ENCODE measurements around the gene VPS33B. TPM values are rescaled to one million over a fixed set of nuclear protein-coding genes. Genes with fewer than 3 reads are reported as not detected.
A peak's percentile ranks its signal among the peaks of the same experiment; 100 is the strongest.
"Not testable (repeated sequence)": the region's sequence is repeated elsewhere in the genome, so short reads cannot be mapped to it uniquely, and the experiment has no call there.

VPS33B gene
- 8.3 and 13.4 TPM in 2 replicates for total RNA-seq
- polyA plus RNA-seq (2012), result 10.3 TPM

DNA sequence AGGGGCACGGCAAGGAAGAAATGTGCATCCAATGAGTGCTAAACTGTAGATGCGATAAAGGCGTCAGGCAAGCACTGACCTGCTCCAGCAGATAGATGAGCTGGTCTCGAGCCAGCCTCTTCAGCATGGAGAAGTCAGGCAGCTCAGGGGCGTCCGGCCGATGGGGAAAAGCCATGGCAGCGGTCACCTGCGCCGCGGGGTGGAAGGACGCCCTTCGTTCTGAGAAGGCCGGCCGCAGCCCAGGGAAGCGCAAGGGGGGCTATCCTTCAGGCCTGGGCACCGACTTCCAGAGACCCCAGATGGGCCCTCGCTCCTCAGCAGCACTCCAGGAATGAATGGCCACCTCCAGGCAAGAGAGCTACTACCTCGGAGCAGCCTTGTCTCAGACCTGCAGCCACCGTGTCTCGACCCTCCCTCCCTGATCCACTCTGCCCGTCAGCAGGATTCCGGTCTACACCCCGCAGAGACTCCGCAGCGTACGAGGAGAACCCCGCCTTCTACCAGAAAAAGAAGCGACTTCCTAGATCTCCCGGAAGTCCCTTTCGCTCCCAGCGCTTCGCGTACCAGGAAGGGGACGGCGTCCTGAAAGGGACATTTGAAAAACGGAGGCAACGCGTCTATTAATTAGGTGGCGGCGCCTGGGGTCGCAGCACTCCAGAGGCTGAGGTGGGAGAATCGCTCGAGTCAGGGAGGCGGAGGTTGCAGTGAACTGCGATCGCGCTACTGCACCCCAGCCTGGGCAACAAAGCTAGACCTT, at the start of gene VPS33B:
Gene VPS33B (minus strand): TSS at position 520 of the 757 bp plus-strand sequence. CDS start 345 bp downstream, at position 175.
- DNase-seq (ENCODE audit: low read depth), result peak; percentile 91

DNA sequence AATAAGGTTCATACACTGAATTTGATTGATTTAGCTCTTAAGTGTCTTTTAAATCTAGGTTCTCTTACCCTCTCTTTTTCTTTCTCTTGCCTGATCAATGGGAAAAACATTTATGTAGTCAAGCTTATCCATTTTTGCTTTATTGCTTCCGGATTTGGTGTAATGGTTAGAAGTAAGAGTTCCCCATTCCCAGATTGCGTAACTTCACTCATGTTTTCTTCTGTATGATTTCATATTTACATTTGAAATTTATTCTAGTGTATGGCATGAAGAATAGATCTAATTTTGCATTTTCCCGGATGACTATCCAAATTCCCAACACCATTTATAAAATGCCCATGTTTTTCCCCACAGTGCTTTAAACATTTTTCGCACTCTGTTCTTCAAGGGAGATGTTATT, 49.8 kb upstream of the VPS33B start:
- DNase-seq (ENCODE audit: low read depth), result no peak

DNA sequence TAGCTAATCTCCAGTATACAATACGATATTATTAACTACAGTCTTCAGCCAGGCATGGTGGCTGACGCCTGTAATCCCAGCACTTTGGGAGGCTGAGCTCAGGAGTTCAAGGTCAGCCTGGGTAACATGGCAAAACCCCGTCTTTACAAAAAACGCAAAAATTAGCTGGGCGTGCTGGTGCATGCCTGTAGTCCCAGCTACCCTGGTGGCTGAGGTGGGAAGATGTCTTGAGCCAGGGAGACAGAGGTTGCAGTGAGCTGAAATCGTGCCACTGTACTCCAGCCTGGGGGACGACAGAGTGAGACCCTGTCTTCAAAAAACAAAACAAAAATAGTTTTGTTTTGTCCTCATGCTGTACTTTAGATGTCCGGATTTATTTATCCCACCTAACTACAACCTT, 48.5 kb upstream of the VPS33B start:
- no peak for DNase-seq (ENCODE audit: low read depth)

DNA sequence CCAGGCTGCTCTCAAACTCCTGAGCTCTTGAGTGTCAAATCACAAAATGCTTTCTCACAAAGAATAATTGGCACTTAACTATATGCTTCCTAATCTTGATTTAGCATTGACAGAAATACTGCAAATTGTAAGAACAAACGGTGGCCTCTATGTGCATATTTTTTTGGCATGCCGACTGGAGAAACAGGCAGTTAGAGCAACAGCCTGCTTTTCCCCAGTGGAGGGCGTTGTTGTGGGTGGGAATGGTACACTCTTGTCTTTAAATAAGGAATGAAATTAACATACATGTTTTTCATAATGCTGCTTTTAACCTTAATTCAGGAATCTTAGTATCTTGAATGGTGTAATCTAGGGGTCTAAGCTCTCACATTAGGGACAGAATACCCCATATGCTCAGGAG, 46.6 kb upstream of the VPS33B start:
- DNase-seq (ENCODE audit: low read depth), result no peak

DNA sequence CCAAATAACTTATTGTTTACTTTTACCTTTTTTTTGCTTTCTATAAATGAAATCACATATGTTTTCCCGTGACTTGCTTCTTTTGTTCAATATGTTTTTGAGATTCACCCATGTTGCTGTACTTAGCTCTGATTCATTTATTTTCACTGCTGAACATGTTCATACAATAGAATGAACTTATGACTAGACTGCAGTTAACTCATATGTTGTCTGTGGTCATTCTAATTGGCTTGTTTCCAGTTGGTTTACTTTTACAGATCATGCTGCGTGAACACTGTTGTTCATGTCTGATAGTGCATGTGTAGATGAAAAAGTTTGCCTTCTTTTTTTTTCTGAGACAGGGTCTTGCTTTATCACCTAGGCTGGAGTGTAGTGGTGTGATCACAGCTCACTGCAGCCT, 46.0 kb upstream of the VPS33B start:
- DNase-seq (ENCODE audit: low read depth), result no peak

DNA sequence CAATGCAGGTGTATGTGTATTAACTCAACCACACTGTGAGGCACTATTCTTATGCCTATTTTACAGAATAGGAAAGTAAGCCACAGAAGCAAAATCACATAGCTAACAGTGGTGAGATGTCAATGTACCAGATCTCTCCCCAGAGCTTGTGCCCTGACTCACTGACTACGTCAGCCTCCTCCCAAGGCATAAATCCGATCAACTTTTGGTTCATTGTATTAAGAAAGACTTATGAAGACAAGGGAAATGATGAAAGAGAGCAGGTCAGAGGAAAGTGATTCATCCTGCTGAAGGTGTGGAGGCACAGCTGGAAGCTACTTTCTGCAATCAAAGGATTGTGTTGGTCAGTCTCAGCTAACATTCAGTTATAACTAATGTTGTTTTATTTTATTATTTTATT, 44.6 kb upstream of the VPS33B start:
- no peak for DNase-seq (ENCODE audit: low read depth)

DNA sequence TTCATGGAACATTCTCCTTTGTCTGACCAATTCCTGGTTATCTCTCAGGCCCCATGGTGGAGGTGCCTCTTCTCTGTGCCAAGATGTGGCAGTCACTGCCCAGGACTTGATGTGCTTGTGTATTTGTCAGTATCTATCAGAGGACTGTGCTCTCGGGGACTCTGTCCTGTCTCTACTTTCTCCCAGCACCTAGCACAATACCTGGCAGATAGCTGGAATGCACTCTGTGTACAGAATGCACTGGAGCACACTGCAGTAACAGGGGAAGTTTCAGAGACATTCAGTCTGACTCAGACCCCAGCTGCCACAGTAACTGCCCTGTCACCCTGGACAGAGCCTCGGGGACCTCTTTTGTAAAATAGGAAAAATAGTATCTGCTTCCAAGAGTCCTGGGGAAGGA, 43.1 kb upstream of the VPS33B start:
- no peak for DNase-seq (ENCODE audit: low read depth)

DNA sequence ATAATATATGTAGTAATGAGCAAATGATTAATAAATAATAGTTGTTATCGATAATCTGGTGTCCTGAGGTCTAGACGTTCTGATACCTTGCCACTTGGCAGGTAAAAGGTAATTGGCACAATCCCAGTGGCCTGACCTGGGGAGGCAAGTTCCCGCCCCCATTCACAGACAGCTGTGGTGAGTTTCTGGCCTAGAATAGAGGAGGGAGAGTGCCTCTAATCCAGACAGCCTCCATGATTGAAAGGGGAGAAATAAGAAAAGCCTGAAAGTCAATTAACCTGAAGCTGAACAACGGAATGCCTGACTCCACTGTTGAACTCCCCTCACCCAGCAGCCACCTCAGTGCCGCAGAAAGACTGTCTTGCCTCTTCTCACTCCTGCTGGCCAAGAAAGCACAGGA, 39.6 kb upstream of the VPS33B start:
- DNase-seq (ENCODE audit: low read depth), result no peak

DNA sequence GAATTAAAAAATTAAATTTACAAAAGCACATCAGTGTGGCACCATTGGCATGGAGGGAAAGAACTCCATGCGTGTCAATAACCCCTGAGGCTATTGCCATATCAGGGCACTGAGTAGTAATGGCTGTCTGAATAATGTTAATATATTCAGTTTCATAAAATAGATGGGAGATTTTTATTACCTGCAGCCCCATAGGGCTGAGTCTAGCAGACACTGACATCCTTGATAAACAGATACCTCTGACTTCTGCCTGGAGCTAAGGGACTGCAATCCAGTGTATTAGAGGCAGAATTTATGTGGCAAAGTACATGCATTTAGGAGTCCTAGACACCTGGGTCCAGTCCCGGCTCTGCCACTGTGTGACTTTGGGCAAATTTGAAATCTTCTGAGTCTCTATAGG, 38.8 kb upstream of the VPS33B start:
- no peak for DNase-seq (ENCODE audit: low read depth)

DNA sequence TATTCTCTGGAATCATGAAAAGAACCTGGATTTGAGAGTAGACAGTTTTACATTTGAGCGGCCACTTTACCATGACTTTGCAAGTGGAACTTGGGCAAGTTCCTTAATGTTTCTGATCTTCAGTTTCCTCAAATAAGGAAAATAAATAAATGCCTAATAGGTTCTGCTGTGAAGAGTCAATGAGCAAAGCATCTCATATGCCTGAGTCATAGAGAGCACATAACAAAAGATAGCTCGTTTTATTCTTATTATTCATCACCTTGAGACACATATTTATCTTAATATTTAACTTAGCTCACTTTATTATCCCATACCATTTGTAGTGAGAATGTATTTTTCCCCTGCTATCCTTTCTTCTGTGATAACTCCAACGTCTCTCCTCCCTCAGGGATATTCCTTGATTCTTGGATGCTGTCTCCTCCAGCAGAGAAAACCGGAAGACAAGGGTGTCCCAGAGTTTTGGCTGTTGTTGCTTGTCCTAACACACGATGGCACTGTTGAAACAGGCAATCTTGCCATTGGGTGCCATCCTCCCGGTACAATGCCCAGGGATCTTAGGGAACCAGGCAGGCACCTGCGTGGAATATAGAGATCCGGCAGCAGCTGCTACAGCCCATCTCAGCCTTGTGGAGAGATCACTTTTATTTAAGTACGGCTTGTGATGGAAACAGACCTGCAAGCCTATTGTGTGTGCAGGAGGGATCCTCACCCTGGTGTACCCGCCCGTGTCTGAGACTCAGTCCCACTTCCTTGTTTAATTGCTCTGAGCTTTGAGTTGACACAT, 33.3 kb upstream of the VPS33B start:
- peak; percentile 87 for DNase-seq (ENCODE audit: low read depth)

DNA sequence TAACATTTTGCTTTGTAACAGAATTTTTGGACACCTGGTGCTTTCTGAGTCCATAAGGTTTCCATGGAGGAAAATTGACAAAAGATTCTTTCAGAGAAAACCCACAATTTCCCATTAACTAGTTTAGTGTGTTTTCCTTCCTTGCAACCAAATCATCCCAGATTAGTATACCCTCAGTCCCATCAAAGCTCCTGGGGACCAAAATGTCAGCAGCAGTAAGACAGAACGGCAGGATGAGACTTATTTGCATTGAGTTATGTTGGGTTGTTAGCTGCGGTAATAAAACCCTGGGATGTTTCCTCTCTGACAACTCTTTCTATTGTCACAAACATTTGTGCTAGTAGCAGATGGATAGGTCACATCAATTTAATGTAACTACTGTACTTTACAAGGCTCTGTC, 32.4 kb upstream of the VPS33B start:
- DNase-seq (ENCODE audit: low read depth), result no peak

DNA sequence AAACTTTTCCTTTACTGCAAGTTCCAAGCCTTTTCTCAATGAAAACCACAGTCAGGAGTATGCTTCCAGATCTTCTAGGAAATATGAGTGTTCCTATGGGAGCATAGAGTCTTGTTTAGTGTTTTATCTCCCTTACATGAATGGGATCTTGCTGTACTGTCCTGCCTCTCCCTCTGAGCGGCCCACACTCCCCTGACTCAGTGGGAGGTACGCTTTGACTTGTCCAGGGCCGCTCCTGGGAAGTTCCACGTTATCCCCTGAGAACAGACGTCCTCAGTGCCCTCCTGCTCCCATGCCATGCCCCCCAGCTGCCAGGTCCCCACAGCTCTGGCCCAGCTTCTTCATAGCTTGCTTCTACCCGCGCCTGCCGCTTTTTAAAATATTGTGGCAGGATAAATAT, 28.9 kb upstream of the VPS33B start:
- DNase-seq (ENCODE audit: low read depth), result no peak

DNA sequence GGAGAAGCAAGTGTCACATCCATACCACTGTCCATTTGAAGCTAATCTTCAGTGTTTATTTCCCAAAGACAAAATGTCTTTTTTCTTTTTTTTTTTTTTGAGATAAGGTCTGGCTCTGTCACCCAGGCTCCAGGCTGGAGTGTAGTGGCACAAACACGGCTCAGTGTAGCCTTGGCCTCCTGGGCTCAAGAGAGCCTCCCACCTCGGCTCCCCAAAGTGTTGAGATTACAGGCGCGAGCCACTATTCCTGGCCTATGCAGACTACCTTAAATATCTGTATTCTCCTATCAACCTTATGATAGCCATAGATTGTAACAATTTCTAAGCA, 27.7 kb upstream of the VPS33B start:
- no peak for DNase-seq (ENCODE audit: low read depth)

DNA sequence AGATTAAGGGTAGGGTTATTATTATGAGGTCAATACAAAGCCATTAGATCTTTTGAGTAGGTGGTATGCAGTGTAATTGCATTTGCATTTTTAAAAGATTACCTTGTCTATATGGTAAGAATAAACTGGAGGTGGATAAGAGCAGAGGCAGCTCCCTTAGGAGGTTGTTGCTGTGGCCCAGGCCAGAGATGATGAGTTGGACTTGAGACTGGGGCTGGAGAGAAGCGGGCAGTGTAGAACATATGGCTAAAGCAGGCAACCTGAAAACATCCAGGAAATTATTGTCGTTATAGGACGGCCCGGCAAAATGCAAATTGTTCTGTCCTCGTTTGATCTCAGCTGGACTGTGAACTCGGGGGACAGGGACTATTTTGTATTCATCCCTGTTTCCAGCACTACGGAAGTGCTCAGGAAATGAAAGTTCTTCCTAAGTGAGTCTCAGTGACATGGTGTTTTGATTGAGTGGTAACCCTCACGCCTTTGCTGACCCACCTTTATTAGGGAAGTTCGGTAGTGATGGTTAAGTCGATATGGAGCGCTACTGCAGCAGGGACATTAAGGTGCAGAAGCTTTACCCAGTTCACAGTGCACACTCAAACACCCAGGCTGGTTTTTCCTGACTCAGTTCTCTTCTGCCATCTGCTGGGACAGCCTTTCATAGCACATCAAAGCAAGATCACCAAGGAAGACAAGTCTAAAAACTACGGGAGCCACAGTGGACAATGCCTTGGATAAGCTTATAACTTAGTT, 27.2 kb upstream of the VPS33B start:
- DNase-seq (ENCODE audit: low read depth), result peak; percentile 75

DNA sequence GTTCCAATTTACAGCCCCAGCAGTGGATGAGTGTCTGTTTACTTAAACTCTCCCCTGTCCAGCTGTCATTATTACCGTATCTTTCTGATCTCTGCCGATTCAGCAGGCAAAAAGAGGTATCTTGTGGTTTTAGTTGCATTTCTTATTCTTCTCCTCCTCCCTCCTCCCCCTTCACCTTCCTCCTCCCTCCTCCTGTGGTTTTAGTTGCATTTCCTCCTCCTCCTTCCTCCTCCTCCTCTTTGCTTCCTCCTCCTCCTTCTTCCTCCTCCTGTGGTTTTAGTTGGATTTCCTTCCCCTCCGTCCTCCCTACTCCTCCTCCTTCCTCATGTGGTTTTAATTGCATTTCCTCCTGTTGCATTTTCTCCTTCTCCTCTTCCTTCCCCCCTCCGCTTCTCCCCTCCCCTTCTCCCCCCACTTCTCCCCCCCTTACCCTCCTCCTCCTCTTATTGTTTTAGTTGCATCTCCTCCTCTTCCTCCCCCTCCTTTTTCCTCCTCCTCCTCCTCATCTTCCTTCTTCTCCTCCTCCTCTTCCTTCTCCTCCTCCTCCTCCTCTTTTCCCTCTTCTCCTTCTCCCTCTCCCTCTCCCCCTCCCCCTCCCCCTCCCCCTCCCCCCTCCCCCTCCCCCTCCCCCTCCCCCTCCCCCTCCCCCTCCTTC, 25.3 kb upstream of the VPS33B start:
- DNase-seq (ENCODE audit: low read depth), result peak; percentile 14

DNA sequence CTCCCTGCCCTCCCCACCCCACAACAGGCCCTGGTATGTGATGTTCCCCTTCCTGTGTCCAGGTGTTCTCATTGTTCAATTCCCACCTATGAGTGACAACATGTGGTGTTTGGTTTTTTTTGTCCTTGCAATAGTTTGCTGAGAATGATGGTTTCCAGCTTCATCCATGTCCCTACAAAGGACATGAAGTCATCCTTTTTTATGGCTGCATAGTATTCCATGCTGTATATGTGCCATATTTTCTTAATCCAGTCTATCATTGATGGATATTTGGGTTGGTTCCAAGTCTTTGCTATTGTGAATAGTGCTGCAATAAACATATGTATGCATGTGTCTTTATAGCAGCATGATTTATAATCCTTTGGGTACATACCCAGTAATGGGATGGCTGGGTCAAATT, 23.7 kb upstream of the VPS33B start:
- not testable (repeated sequence) for DNase-seq (ENCODE audit: low read depth)

DNA sequence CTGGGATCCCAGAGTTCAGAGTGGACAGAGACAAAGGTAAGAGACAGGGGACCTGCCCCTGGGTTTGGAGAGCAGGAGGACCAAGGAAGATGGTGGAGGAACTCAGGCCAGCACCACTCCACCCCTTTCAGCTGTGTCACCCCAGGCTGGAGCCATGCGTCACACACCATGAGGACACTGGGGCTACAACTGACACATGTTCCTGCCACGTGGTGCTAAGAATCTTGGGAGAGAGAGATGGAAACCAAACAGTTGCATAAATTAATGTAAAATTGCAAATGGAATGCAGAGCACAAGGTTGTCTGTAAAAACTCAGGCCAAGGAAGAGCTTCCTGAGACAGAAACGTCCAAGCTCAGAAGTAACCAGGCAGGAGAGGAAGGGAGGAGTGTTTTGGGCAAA, 22.7 kb upstream of the VPS33B start:
- no peak for DNase-seq (ENCODE audit: low read depth)

DNA sequence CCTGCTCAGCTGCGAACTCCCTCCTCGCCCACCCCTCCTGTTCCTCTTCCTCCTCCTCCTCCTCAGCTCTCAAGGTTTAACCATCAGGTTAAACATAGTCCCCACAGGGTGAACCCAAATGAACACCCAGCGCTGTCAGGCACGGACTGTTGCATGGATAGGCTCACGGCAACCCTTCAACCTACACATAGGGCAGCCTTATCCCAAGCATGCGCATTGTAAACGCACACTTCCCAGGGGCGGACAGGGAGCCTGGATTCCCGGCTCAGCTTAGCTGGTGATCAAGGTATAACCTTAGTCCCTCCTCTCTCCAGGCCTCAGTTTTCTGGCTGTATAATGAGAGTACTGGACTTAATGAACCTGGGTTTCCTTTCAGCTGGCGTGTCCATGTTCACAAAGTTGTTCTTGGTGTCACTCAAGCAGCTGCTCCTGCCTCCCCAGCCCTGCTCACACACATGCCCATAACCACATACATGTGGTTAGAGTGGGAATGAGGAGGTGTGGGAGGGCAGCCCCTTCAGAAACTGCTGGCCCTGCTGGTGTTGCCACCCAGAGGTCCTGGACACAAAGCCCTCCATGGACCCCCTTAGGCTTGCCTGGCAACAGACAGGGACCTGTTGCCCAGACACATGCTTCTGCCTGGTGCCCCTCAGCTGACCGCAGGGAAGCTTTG, 20.9 kb upstream of the VPS33B start:
- peak; percentile 66 for DNase-seq (ENCODE audit: low read depth)

DNA sequence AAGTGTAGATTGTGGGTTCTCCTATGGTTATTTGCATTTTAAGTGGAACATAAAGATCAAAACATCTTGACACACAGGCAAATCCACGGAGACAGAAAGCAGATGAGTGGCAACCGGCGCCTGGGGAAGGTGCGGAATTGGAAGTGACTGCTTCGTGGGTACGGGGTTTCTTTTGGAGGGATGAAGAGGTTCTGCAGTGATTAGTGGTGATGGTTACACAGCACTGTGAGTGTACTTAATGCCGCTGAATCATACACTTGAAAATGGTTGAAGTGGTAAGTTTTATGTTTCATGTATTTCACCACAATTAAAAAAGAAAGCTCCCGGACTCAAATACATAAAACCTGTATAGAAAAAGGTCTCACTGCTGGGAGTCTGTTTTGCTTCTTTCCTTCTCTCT, 18.5 kb upstream of the VPS33B start:
- no peak for DNase-seq (ENCODE audit: low read depth)

DNA sequence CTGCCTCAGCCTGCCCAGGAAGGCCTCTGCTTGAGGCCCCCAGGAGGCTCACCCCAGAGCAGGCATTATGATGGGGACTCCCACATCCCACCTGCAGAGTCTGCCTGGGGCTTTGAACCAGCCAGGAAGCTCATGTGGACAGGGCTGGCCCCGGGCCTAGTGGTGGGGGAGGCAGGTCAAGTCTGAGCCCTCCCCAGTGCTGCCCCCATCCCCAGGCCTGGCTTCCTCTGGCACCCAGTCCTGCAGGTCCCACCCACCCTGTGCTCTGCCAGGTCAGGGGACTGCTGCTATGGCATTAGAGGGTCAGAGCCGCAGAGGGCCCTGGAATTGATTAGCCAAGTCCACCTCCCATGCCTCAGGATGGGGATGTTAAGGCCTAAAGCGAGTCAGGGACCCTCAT, 17.6 kb upstream of the VPS33B start:
- no peak for DNase-seq (ENCODE audit: low read depth)
